Amygdala (tissue), 56 donors: ENCODE data around the gene PIGO.

Experiments used
- DNase-seq, 56 donors: peaks; one replicate each; lab custom pipeline; 2025; lab: John Stamatoyannopoulos, UW

PIGO gene

DNA sequence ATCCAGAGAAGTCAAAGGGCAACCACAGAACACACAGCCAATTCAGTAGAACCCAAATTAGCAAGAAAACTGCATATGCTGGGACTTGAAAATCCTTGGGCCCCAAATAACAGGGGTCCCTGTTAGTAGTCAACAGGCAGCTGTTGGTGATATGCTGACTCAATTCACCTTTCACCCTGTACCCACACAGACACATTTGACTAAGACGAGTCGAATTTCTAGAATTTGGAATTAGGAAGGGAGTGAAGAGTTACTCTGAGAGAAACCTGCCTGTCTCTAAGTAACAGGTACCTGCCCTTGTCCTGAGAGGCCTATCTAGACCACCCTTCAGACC lies 23.1 kb downstream of the PIGO start:
- DNase-seq: no peak

DNA sequence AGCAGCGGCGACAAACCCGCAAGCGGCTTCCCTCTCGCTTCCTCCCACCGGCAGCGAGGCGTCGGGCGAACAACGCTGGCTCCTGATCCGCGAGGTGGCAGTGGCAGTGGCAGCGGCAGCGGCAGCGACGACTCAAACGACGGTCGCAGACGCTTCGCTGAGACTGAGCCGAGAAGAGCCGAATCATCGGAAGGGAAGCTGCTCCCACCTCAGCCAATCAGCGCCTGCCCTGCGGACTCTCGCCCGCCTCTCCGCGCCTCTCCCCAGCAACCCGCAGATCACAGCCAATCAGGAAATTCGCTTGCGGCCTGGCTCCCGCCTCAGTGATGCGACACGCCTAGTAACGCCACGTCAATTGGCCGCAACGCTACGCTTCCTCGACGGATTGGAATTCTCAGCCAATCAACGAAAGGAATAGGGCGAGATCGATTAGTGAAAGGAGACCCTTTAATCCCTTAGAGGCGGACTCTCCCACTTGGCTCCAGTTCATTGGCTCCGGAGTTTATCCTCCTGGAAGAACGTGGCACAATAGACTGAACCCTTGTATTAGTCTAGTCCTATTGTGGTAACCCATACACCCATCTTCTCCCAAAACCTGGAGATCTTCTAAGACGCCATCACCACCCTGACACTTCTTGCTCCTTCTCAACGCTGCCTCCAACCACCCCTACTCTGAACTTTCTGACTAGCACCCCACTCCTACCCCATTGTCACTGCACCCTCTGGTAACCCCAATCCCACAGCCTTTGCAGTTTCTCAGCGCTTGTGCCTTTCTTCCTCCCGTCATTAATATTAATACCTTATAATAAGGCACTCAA lies 23.7 kb downstream of the PIGO start, which contains the start of gene VCP:
Gene VCP, minus strand, starts transcription at position 165 of the 818 bp plus-strand sequence. CDS start 272 bp downstream, outside the sequence.
- DNase-seq: peak; percentile 80 to 99 (median 98)

GRCh38 chr9:35071814-35072460 lies 24.5 kb downstream of the PIGO start:
- peak in 53 of 56 donors; percentile 13 to 79 (median 59) for DNase-seq

DNA sequence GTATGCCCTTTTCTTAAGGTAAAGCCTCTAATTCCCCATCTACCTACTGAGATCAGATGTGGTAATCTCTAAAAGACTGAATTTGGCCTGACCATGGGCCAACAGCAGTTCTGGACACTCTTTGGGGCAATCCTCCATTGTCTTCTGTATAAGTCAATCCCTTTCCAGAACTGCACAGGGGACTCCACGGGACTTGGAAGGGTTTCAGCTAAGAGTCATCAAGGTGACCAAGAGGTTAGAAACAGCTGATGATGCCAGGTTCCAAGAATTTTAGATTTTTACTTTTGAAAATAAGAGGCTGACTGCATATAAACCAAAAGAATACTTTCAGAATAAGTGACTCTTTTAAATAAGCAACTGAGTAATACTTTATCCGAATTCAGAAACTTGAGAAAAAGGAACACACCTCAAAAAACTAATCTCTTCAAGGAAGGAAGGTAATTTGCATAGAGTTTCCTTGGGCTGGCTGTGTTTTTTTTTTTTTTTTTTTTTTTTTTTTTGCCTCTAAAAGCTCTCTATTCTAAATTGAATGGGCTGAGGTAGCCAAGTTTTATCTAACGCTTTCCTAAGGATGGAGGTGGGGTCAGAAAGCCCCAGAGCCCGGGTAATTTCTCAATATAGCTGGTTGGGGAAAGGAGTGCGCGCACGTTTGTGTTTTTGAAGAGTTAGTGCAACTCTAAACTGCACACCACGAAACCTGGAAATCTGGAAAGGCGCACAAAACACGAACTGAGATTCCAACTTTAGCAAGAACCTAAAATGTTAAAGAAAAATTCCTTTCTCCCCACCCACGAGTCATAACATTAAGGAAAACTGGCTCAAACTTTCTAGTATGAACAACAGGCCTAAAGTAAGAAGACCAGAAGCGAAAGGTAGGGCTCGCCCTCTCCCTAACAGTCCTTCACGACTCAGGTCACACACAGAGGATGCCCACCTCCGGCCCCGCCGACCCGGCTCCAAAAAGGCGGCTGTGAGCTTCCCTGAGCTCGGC lies 25.3 kb downstream of the PIGO start:
- DNase-seq: no peak

DNA sequence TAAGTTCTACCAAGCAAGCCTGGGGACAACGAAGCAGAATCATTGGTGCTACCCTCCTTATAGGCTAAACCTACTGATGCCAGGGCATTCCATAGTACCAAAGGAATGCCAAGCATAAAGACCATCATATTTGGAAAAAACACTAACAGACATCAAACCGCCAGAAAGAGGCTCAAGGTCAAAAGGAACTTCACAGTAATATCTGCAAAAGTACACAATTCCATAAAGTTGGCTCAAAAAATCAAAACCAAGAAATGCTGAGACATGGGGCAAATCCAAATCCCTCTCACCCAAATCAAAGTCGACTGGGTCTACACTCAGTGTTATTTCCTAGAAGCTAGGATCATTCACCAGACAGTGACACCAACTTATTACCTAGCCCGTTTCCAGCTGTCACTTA lies 27.4 kb downstream of the PIGO start:
- DNase-seq: no peak

GRCh38 chr9:35067056-35067455 lies 29.3 kb downstream of the PIGO start:
- no peak for DNase-seq

- DNase-seq: no peak
Measured at GRCh38 chr9:35060548-35061207, 35.7 kb downstream of the PIGO start.

GRCh38 chr9:35059438-35059837 lies 37.0 kb downstream of the PIGO start:
- DNase-seq: no peak

DNA sequence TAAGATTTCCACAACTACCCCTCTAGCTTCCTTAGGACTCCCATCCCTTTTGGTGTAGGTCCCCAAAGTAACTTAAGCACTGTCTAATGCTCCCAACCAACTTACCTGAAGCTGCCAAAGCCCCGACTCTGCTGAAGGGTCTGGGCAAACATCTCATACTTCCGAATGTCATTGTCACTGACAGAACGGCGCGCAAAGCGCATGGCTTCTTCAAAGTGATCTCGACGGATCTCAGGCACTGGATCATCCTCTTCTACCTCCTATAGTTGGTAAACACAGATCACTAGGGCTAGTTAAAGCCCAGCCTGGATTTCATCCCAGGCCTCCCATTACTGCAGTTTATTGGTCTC lies 39.1 kb downstream of the PIGO start:
- no peak for DNase-seq

- DNase-seq: no peak
Measured at GRCh38 chr9:35056571-35057270, 39.7 kb downstream of the PIGO start.

- no peak for DNase-seq
Measured at GRCh38 chr9:35054871-35055644, 41.3 kb downstream of the PIGO start.

- no peak for DNase-seq
Measured at GRCh38 chr9:35054185-35054835, 42.1 kb downstream of the PIGO start.

DNA sequence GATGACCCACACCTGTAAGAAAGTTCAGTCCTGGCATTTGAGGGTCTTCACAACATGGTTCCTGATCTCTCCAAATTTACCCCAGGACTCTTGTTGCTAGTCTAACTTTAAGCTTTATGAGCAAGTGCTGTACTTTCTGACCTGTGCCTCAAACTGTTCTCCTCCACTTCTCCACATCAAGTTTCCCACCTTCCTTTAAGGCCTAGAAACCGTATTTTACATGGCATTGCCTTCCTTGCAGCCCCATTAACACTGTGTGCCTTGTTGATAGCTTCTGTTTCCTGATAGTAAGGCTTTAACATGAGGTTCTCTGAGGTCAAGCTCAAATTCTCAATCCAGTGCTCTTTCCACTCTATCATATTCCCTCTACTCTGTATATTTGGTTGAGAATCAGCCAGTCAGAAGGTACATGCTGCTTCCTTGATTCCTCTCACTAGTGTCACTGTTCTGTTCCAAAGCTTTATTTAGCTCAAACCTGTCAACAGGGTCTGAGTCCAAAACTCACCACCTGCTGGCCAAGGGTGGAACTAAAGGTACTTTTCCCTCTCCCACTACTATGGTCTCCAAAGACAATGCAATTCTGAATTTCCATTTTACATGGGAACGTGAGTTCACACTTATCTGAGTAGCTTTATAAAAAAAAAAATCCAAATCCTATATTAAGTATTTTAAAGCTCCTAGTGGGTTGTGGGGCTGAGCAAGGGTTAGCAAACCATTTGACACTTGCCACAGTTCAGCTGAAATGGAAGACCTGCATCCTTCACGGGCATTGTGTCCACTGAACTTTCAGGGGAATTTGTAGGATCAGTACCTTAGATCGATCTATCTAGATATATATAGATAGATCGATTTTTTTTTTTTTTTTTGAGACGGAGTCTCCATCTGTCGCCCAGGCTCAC lies 45.1 kb downstream of the PIGO start:
- peak in 6 of 56 donors; percentile 5 to 30 (median 14) for DNase-seq

DNA sequence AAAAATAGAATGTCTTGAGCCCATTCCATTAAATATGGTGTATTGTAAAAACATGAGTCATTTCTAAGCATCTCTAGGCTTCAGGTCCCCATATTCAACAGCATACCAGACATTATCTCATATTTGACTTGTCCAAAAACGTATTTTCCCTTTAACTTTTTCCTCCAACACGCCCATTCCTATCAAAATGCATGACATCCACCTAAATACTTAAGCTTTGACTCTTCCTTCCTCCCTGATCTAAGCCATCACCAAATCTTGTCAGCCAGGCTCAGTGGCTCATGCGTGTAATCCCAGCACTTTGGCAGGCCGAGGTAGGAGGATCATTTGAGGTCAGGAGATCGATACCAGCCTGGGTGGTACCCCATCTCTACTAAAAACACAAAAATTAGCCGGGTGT lies 47.9 kb downstream of the PIGO start:
- no peak for DNase-seq

DNA sequence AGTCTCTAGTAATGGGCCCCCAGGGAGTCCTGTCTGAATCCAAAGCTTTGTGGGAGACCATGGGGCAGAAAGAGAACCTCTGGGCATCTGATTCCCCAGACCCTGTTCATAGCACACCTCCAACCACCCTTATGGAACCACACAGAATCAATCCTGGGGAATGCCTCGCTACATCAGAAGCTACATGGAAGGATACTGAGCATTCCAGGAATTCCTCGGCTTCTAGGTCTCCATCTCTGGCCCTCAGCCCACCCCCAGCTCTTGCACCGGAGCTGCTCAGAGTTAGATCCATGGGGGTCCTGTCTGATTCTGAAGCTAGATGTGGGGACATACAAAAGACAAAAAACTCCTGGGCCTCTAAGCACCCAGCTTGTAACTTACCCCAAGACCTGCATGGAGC lies 52.3 kb downstream of the PIGO start:
- no peak for DNase-seq

DNA sequence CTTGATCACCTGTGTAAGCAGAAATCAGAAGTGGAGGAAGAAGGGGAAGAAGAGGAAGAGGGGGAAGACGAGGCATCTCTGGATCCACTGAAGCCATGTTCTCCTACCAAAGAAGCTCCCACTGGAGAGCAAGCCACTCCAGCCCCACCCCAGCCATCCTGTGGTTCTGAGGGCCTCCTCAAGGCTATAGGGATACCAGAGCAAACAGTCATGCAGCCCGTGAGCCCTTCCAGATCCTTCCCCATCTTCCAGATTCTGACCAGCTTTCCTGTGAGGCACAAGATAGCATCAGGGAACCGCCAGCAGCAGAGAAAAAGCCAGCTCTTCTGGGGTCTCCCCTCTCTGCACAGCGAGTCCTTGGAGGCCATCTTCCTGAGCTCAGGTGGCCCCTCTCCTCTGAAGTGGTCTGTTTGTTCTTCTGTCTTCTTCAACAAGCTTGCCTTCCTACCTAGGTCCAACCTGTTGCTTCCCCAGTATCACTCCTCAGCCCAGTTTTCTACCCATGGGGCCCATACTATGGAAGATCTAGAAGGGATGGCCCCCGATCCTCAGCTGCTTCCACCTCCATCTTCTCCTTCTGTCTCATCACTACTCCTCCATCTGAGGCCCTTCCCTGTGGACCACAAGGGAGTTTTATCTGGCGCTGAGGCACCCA lies 53.4 kb downstream of the PIGO start:
- DNase-seq: no peak

DNA sequence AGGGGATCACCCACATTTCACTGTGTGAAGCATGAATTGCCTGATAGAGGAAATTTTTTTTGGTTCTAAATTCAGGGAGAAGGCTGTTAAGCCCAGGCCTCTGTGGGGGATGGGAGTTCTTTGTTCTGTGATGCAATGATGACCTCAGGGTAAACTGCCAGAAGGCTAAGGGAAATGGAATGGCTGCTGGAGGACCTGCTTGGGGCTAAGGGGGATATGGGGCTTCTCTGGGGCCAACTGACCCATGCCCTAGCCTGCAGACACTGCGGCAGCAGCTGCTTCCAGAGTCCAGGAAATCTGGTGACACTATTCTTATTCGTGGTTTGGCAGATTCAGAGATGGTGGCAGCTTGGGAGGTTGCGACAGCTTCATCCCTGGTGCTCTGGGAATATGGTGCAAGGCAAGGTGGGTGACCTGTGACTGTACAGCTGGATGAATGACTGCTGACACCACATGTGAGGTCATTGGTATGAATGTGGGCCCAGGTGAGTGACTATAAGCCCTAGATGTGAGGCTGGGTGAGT lies 54.2 kb downstream of the PIGO start:
- no peak for DNase-seq
